ENCODE results near the gene IL21R. TPM values are rescaled to one million over a fixed set of nuclear protein-coding genes. Genes with fewer than 3 reads are reported as not detected.

The IL21R gene
- total RNA-seq, 1 donor from 2014 or later, result 0.52 TPM

- Histone ChIP-seq H3K4me1 (ENCODE audit: control insufficient read depth in 3 of 3, insufficient read depth in 3 of 3, low read length in 3 of 3) (peaks cover 5 to 7% (median 6%) of the 10 kb centered on the region in 3 donors), H3K36me3 (ENCODE audit: control insufficient read depth in 3 of 3, insufficient read depth in 3 of 3, low read length in 3 of 3) (peaks cover 13 to 26% (median 16%) of the 10 kb centered on the region in 3 donors), H3K9me3 (ENCODE audit: control insufficient read depth in 3 of 3, low read length in 3 of 3) (peaks cover 0 to 2% (median 0%) of the 10 kb centered on the region in 3 donors), H3K27me3 (ENCODE audit: control insufficient read depth in 3 of 3, insufficient read depth in 3 of 3, low read length in 3 of 3) (peaks cover 0 to 3% (median 0%) of the 10 kb centered on the region in 3 donors), H3K27ac (ENCODE audit: low read depth, low read length) (no peak overlapping the region), H3K9ac (ENCODE audit: low read depth in 1 of 3, low read length in 3 of 3) (no peak overlapping the region), H3K4me3 (ENCODE audit: low read length in 3 of 3) (no peak overlapping the region)
These were observed 38.2 kb upstream of the IL21R start for GRCh38 chr16:27363797-27364196.

GRCh38 chr16:27364493-27365141 is 37.4 kb upstream of the IL21R start:
- no peaks in the 10 kb centered on the region for H3K9me3 ChIP-seq (ENCODE audit: control insufficient read depth in 3 of 3, low read length in 3 of 3)
- H3K27ac ChIP-seq (ENCODE audit: low read depth, low read length), result no peak overlapping the region
- H3K4me1 ChIP-seq (ENCODE audit: control insufficient read depth in 3 of 3, insufficient read depth in 3 of 3, low read length in 3 of 3), result peaks cover 5 to 7% (median 6%) of the 10 kb centered on the region in 3 donors
- peaks cover 0 to 3% (median 0%) of the 10 kb centered on the region in 3 donors for H3K27me3 ChIP-seq (ENCODE audit: control insufficient read depth in 3 of 3, insufficient read depth in 3 of 3, low read length in 3 of 3)
- peaks cover 8 to 19% (median 13%) of the 10 kb centered on the region in 3 donors for H3K36me3 ChIP-seq (ENCODE audit: control insufficient read depth in 3 of 3, insufficient read depth in 3 of 3, low read length in 3 of 3)
- H3K9ac ChIP-seq (ENCODE audit: low read depth in 1 of 3, low read length in 3 of 3), result no peak overlapping the region
- no peak overlapping the region for H3K4me3 ChIP-seq (ENCODE audit: low read length in 3 of 3)

- no peak overlapping the region for H3K4me3 ChIP-seq (ENCODE audit: low read length in 3 of 3)
- no peak overlapping the region for H3K9ac ChIP-seq (ENCODE audit: low read depth in 1 of 3, low read length in 3 of 3)
- H3K4me1 ChIP-seq (ENCODE audit: control insufficient read depth in 3 of 3, insufficient read depth in 3 of 3, low read length in 3 of 3), result peaks cover 5 to 7% (median 6%) of the 10 kb centered on the region in 3 donors
- peaks cover 0 to 3% (median 0%) of the 10 kb centered on the region in 3 donors for H3K27me3 ChIP-seq (ENCODE audit: control insufficient read depth in 3 of 3, insufficient read depth in 3 of 3, low read length in 3 of 3)
- peaks cover 8 to 18% (median 11%) of the 10 kb centered on the region in 3 donors for H3K36me3 ChIP-seq (ENCODE audit: control insufficient read depth in 3 of 3, insufficient read depth in 3 of 3, low read length in 3 of 3)
- no peaks in the 10 kb centered on the region for H3K9me3 ChIP-seq (ENCODE audit: control insufficient read depth in 3 of 3, low read length in 3 of 3)
- no peak overlapping the region for H3K27ac ChIP-seq (ENCODE audit: low read depth, low read length)
These were observed 36.6 kb upstream of the IL21R start for GRCh38 chr16:27365142-27366089.

GRCh38 chr16:27366687-27367460 is 35.1 kb upstream of the IL21R start:
- H3K9ac ChIP-seq (ENCODE audit: low read depth in 1 of 3, low read length in 3 of 3), result no peak overlapping the region
- peaks cover 6 to 12% (median 9%) of the 10 kb centered on the region in 3 donors for H3K36me3 ChIP-seq (ENCODE audit: control insufficient read depth in 3 of 3, insufficient read depth in 3 of 3, low read length in 3 of 3)
- H3K9me3 ChIP-seq (ENCODE audit: control insufficient read depth in 3 of 3, low read length in 3 of 3), result no peaks in the 10 kb centered on the region
- peak overlapping the region; percentile 25 for H3K27ac ChIP-seq (ENCODE audit: low read depth, low read length)
- H3K4me1 ChIP-seq (ENCODE audit: control insufficient read depth in 3 of 3, insufficient read depth in 3 of 3, low read length in 3 of 3), result peaks cover 5 to 7% (median 6%) of the 10 kb centered on the region in 3 donors
- no peak overlapping the region for H3K4me3 ChIP-seq (ENCODE audit: low read length in 3 of 3)
- H3K27me3 ChIP-seq (ENCODE audit: control insufficient read depth in 3 of 3, insufficient read depth in 3 of 3, low read length in 3 of 3), result peaks cover 0 to 3% (median 0%) of the 10 kb centered on the region in 3 donors

- Histone ChIP-seq H3K27me3 (ENCODE audit: control insufficient read depth in 3 of 3, insufficient read depth in 3 of 3, low read length in 3 of 3) (peaks cover 0 to 3% (median 0%) of the 10 kb centered on the region in 3 donors), H3K36me3 (ENCODE audit: control insufficient read depth in 3 of 3, insufficient read depth in 3 of 3, low read length in 3 of 3) (peaks cover 1 to 5% (median 4%) of the 10 kb centered on the region in 3 donors), H3K9me3 (ENCODE audit: control insufficient read depth in 3 of 3, low read length in 3 of 3) (no peaks in the 10 kb centered on the region), H3K27ac (ENCODE audit: low read depth, low read length) (peak overlapping the region; percentile 10), H3K4me1 (ENCODE audit: control insufficient read depth in 3 of 3, insufficient read depth in 3 of 3, low read length in 3 of 3) (peaks cover 5 to 7% (median 6%) of the 10 kb centered on the region in 3 donors), H3K4me3 (ENCODE audit: low read length in 3 of 3) (peak overlapping the region; percentile 12 to 56 (median 18)), H3K9ac (ENCODE audit: low read depth in 1 of 3, low read length in 3 of 3) (peak overlapping the region in 2 of 3 donors; percentile 33 to 51)
These were observed 34.3 kb upstream of the IL21R start for GRCh38 chr16:27367461-27368357.

GRCh38 chr16:27368358-27368722 is 33.6 kb upstream of the IL21R start:
- no peak overlapping the region for H3K9ac ChIP-seq (ENCODE audit: low read depth in 1 of 3, low read length in 3 of 3)
- peaks cover 0 to 2% (median 0%) of the 10 kb centered on the region in 3 donors for H3K36me3 ChIP-seq (ENCODE audit: control insufficient read depth in 3 of 3, insufficient read depth in 3 of 3, low read length in 3 of 3)
- no peaks in the 10 kb centered on the region for H3K9me3 ChIP-seq (ENCODE audit: control insufficient read depth in 3 of 3, low read length in 3 of 3)
- H3K27me3 ChIP-seq (ENCODE audit: control insufficient read depth in 3 of 3, insufficient read depth in 3 of 3, low read length in 3 of 3), result peaks cover 0 to 3% (median 0%) of the 10 kb centered on the region in 3 donors
- no peak overlapping the region for H3K4me3 ChIP-seq (ENCODE audit: low read length in 3 of 3)
- no peak overlapping the region for H3K27ac ChIP-seq (ENCODE audit: low read depth, low read length)
- peaks cover 5 to 7% (median 6%) of the 10 kb centered on the region in 3 donors for H3K4me1 ChIP-seq (ENCODE audit: control insufficient read depth in 3 of 3, insufficient read depth in 3 of 3, low read length in 3 of 3)

GRCh38 chr16:27369806-27370205 is 32.2 kb upstream of the IL21R start:
- Histone ChIP-seq H3K4me1 (ENCODE audit: control insufficient read depth in 3 of 3, insufficient read depth in 3 of 3, low read length in 3 of 3) (peaks cover 7 to 8% (median 7%) of the 10 kb centered on the region in 3 donors), H3K36me3 (ENCODE audit: control insufficient read depth in 3 of 3, insufficient read depth in 3 of 3, low read length in 3 of 3) (no peaks in the 10 kb centered on the region), H3K9me3 (ENCODE audit: control insufficient read depth in 3 of 3, low read length in 3 of 3) (no peaks in the 10 kb centered on the region), H3K27me3 (ENCODE audit: control insufficient read depth in 3 of 3, insufficient read depth in 3 of 3, low read length in 3 of 3) (peaks cover 0 to 3% (median 0%) of the 10 kb centered on the region in 3 donors), H3K4me3 (ENCODE audit: low read length in 3 of 3) (no peak overlapping the region), H3K27ac (ENCODE audit: low read depth, low read length) (no peak overlapping the region), H3K9ac (ENCODE audit: low read depth in 1 of 3, low read length in 3 of 3) (no peak overlapping the region)

GRCh38 chr16:27370318-27370717 is 31.7 kb upstream of the IL21R start:
- Histone ChIP-seq H3K4me1 (ENCODE audit: control insufficient read depth in 3 of 3, insufficient read depth in 3 of 3, low read length in 3 of 3) (peaks cover 7 to 12% (median 11%) of the 10 kb centered on the region in 3 donors), H3K27ac (ENCODE audit: low read depth, low read length) (no peak overlapping the region), H3K4me3 (ENCODE audit: low read length in 3 of 3) (no peak overlapping the region), H3K36me3 (ENCODE audit: control insufficient read depth in 3 of 3, insufficient read depth in 3 of 3, low read length in 3 of 3) (no peaks in the 10 kb centered on the region), H3K27me3 (ENCODE audit: control insufficient read depth in 3 of 3, insufficient read depth in 3 of 3, low read length in 3 of 3) (peaks cover 0 to 3% (median 0%) of the 10 kb centered on the region in 3 donors), H3K9ac (ENCODE audit: low read depth in 1 of 3, low read length in 3 of 3) (no peak overlapping the region), H3K9me3 (ENCODE audit: control insufficient read depth in 3 of 3, low read length in 3 of 3) (no peaks in the 10 kb centered on the region)

- no peaks in the 10 kb centered on the region for H3K27me3 ChIP-seq (ENCODE audit: control insufficient read depth in 3 of 3, insufficient read depth in 3 of 3, low read length in 3 of 3)
- H3K9me3 ChIP-seq (ENCODE audit: control insufficient read depth in 3 of 3, low read length in 3 of 3), result no peaks in the 10 kb centered on the region
- no peak overlapping the region for H3K27ac ChIP-seq (ENCODE audit: low read depth, low read length)
- no peak overlapping the region for H3K4me3 ChIP-seq (ENCODE audit: low read length in 3 of 3)
- H3K4me1 ChIP-seq (ENCODE audit: control insufficient read depth in 3 of 3, insufficient read depth in 3 of 3, low read length in 3 of 3), result peaks cover 0 to 6% (median 5%) of the 10 kb centered on the region in 3 donors
- H3K36me3 ChIP-seq (ENCODE audit: control insufficient read depth in 3 of 3, insufficient read depth in 3 of 3, low read length in 3 of 3), result no peaks in the 10 kb centered on the region
- no peak overlapping the region for H3K9ac ChIP-seq (ENCODE audit: low read depth in 1 of 3, low read length in 3 of 3)
These were observed 28.7 kb upstream of the IL21R start for GRCh38 chr16:27373312-27373711.
